GM10266 (cell line): Measurements from ENCODE around the gene KCNB1.
A peak's percentile ranks its signal among the peaks of the same experiment; 100 is the strongest.

Experiments used
- DNase-seq: peaks from one replicate; pipeline ENCODE4 v3.0.0; 2012; ENCODE audit errors: extremely low spot score
- TF ChIP-seq, protein P1 (sequence below): IDR thresholded peaks from 2 replicates; pipeline ENCODE4 v1.5.1; 2012; ENCODE audit warnings: mild to moderate bottlenecking, low read depth; ENCODE audit not compliant: control insufficient read depth, insufficient read depth; ENCODE audit errors: missing control alignments

The KCNB1 gene

DNA sequence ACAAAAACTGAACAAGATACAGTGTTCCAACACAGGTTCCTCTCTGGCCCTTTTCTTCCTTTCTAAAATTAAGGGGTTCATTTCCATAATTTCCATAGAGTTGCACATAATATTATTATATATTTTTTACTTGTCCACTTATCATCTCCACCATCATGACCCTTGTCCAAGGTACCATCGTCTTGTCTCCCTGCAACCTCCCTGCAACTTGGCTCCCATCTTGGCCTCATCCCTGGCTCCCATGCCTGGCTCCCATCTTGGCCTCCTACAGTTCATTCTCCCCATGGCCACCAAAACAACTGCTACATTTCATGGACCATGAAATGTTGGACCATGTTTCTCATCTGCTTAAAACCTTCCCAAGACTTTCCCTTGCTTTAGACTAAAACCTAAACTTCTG is 3.1 kb upstream of the KCNB1 start:
- TF ChIP-seq, protein P1, sequence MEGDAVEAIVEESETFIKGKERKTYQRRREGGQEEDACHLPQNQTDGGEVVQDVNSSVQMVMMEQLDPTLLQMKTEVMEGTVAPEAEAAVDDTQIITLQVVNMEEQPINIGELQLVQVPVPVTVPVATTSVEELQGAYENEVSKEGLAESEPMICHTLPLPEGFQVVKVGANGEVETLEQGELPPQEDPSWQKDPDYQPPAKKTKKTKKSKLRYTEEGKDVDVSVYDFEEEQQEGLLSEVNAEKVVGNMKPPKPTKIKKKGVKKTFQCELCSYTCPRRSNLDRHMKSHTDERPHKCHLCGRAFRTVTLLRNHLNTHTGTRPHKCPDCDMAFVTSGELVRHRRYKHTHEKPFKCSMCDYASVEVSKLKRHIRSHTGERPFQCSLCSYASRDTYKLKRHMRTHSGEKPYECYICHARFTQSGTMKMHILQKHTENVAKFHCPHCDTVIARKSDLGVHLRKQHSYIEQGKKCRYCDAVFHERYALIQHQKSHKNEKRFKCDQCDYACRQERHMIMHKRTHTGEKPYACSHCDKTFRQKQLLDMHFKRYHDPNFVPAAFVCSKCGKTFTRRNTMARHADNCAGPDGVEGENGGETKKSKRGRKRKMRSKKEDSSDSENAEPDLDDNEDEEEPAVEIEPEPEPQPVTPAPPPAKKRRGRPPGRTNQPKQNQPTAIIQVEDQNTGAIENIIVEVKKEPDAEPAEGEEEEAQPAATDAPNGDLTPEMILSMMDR, result no peak
- DNase-seq, result no peak

DNA sequence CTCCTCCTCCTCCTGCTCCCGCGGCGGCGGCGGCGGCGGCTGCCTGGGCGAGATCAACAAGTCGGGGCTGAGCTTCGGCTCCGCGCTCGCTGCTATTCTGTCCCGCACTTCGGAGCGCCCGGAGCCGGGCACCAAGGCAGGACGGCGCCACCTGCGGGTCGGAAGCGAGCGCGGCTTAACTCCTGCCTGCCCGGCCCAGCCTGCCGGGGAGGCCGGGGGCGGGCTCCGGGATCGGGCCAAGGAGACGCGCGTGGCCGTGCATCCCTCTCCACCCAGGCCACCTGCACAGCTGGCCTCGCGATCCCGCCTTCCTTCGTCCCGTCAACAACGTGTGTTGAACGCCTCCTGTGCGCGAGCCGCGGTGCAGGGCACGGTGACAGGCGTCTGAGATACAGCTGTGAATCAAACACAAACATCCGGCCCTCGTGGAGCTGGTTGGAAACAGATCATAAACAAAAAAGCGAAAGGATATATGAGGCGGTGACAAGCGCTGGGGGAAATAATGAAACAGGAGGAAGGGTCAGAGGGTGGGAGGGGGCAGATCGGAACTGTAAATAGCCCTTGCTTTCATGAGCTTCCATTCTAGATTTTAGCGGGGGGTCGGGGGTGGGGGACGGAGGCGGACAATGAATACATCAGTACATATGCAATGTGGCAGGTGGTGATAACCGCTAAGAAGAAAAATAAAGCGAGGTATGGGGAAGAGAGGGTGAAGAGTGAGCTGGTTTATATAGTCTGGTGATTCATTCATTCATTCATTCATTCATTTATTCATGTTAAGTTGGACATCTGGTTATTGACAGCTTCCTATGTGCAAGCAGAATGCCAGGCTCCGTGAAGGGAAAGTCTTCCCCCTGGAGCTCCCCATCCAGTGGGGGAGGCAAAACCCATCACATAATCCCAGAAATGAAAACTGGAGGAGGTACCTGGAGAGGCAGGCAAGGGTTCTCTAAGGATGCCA is 2.0 kb upstream of the KCNB1 start:
- TF ChIP-seq, protein P1, result peak; percentile 69
- DNase-seq, result peak; percentile 83

DNA sequence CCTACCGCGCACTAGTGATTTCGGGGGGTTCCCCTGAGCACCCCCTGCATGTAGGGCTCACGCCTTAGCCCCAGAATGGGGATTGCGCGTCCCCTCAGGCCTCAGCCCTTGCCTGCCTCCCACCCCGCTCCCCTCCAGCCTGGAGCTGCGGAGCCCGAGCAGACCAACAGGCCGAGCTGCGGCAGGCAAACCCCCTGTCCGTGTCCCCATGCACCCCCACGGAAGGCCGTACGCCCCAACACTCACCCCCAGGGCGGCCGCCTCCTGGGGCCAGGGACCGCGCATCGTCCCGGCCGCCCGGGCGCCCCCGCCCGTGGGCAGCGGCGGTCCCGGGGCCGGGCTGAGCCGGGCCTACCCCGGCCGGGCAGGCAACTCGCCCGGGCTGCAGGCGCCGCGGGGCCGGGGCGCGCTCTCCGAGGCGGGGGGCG is 1.2 kb upstream of the KCNB1 start:
- no peak for DNase-seq

DNA sequence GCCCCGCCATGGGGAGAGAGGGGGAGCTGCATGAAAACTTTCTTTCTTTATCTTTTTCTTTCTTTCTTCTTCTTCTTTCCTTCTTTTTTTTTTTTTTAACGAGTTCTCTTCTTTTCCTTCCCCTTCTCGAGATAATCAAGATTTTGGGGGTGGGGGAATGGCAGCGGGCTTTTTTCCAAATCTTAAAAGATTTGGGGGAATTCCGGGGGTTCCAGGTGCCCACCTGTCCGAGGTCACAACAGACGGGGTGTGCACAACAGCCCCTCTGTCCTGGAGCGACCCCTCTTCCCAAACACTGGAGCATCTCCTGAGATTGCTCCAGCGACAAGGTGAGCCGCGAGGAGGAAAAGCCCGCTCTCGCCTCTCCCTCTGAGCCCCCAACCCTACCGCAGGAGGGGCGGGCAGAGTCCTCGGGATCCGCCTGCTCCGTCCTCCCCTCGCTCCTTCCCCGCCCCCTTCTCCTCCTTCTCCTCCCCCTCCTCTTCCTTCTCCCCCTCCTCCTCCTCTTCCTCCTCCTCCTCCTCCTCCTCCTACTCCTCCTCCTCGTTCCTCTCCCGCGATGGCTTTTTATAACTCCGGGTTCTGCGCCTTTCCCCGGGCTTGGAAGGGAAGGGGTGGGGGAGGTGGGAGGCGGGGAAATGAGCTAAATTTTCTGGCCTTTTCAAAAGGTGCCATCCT is 689 bp upstream of the KCNB1 start:
- no peak for DNase-seq
- TF ChIP-seq, protein P1, result no peak

More for the DNA sequence above, 1.2 kb upstream of the KCNB1 start:
- TF ChIP-seq, protein P1, result no peak

DNA sequence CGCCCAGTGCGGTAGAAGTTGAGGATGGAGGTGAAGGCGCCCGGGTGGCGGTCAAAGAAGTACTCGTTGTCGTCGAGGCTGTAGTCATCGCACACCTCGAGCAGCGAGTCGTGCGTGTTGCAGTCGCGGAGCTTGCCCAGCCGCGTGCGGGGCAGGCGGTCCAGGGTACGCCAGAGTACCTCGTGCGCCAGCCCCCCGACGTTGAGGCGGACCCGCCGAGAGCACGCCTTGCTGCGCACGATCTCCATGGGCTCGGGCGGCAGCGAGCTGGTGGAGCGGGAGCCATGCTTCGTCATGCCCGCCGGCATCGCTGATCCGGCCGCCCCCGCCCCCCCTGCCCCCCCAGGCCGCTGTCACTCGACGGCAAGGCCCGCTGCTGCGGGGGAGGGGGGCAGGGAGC is 295 bp downstream of the KCNB1 start:
- TF ChIP-seq, protein P1, result no peak
- DNase-seq, result no peak

DNA sequence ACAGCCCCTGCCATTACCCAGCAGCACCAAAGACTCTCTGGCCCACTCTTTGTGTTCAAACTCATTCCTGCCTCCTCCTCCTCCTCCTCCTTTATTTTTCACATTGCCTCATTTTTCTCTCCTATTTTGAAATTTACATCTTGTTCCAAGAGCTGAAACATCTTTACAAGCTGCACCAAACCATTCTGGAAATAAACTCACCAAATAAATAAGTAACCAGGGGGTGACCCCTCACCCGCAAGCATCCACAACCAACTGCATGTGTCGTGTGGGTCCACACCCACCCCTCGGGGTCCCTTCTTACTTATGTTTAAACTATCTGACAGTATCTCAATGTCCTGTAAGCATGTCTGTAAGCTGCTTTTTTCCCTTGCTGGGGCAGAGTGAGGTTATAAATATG is 1.4 kb downstream of the KCNB1 start:
- no peak for DNase-seq
- TF ChIP-seq, protein P1, result no peak
